Measurements from ENCODE around the gene LRP2.

The LRP2 gene

GRCh38 chr2:169348321-169349024 lies 13.9 kb downstream of the LRP2 start:
- H3K4me1 ChIP-seq (ENCODE audit: low read depth, poor library complexity, severe bottlenecking): no peaks in the 10 kb centered on the region
- H3K27ac ChIP-seq: no peak overlapping the region
- H2AFZ ChIP-seq (ENCODE audit: low read depth): no peak overlapping the region
- H3K36me3 ChIP-seq (ENCODE audit: insufficient read depth): no peaks in the 10 kb centered on the region
- no peaks in the 10 kb centered on the region for H3K79me2 ChIP-seq (ENCODE audit: insufficient read depth, low read depth)
- H4K20me1 ChIP-seq (ENCODE audit: insufficient read depth): no peaks in the 10 kb centered on the region
- no peak overlapping the region for H3K9ac ChIP-seq
- H3K4me3 ChIP-seq (IDR thresholded peaks at IDR 0.05; ENCODE audit: insufficient read depth, low read depth, low read length): no peak overlapping the region
- no peaks in the 10 kb centered on the region for H3K27me3 ChIP-seq (ENCODE audit: insufficient read depth, low read depth)
- H3K4me2 ChIP-seq: no peak overlapping the region
- TF ChIP-seq CTCF (conservative IDR thresholded peaks at IDR 0.05; ENCODE audit: low read depth, low read length): no peak

GRCh38 chr2:169345486-169346437 lies 16.6 kb downstream of the LRP2 start:
- H3K79me2 ChIP-seq (ENCODE audit: insufficient read depth, low read depth): no peaks in the 10 kb centered on the region
- no peaks in the 10 kb centered on the region for H3K27me3 ChIP-seq (ENCODE audit: insufficient read depth, low read depth)
- no peaks in the 10 kb centered on the region for H4K20me1 ChIP-seq (ENCODE audit: insufficient read depth)
- no peak overlapping the region for H3K27ac ChIP-seq
- no peaks in the 10 kb centered on the region for H3K36me3 ChIP-seq (ENCODE audit: insufficient read depth)
- H3K9ac ChIP-seq: no peak overlapping the region
- no peak overlapping the region for H3K4me2 ChIP-seq
- H3K4me3 ChIP-seq (IDR thresholded peaks at IDR 0.05; ENCODE audit: insufficient read depth, low read depth, low read length): no peak overlapping the region
- no peak for TF ChIP-seq CTCF (conservative IDR thresholded peaks at IDR 0.05; ENCODE audit: low read depth, low read length)
- no peak overlapping the region for H2AFZ ChIP-seq (ENCODE audit: low read depth)
- no peaks in the 10 kb centered on the region for H3K4me1 ChIP-seq (ENCODE audit: low read depth, poor library complexity, severe bottlenecking)

GRCh38 chr2:169344736-169345485 lies 17.4 kb downstream of the LRP2 start:
- no peak overlapping the region for H3K27ac ChIP-seq
- TF ChIP-seq CTCF (conservative IDR thresholded peaks at IDR 0.05; ENCODE audit: low read depth, low read length): no peak

GRCh38 chr2:169343202-169343601 lies 19.1 kb downstream of the LRP2 start:
- H2AFZ ChIP-seq (ENCODE audit: low read depth): no peak overlapping the region
- H3K36me3 ChIP-seq (ENCODE audit: insufficient read depth): no peaks in the 10 kb centered on the region
- no peak overlapping the region for H3K4me2 ChIP-seq
- no peaks in the 10 kb centered on the region for H3K27me3 ChIP-seq (ENCODE audit: insufficient read depth, low read depth)
- H4K20me1 ChIP-seq (ENCODE audit: insufficient read depth): no peaks in the 10 kb centered on the region
- H3K79me2 ChIP-seq (ENCODE audit: insufficient read depth, low read depth): no peaks in the 10 kb centered on the region
- no peak overlapping the region for H3K4me3 ChIP-seq (IDR thresholded peaks at IDR 0.05; ENCODE audit: insufficient read depth, low read depth, low read length)
- no peak overlapping the region for H3K9ac ChIP-seq
- H3K4me1 ChIP-seq (ENCODE audit: low read depth, poor library complexity, severe bottlenecking): no peaks in the 10 kb centered on the region
- H3K27ac ChIP-seq: no peak overlapping the region
- no peak for TF ChIP-seq CTCF (conservative IDR thresholded peaks at IDR 0.05; ENCODE audit: low read depth, low read length)

More at GRCh38 chr2:169344736-169345485, 17.4 kb downstream of the LRP2 start:
- Histone ChIP-seq H4K20me1 (ENCODE audit: insufficient read depth) (no peaks in the 10 kb centered on the region), H3K4me1 (ENCODE audit: low read depth, poor library complexity, severe bottlenecking) (no peaks in the 10 kb centered on the region), H2AFZ (ENCODE audit: low read depth) (no peak overlapping the region), H3K36me3 (ENCODE audit: insufficient read depth) (no peaks in the 10 kb centered on the region), H3K27me3 (ENCODE audit: insufficient read depth, low read depth) (no peaks in the 10 kb centered on the region), H3K79me2 (ENCODE audit: insufficient read depth, low read depth) (no peaks in the 10 kb centered on the region), H3K4me2 (no peak overlapping the region), H3K9ac (no peak overlapping the region), H3K4me3 (IDR thresholded peaks at IDR 0.05; ENCODE audit: insufficient read depth, low read depth, low read length) (no peak overlapping the region)
